Activated CD8-positive, alpha-beta memory T cell treated with anti-CD3 and anti-CD28 coated beads for 1 hour (primary cell): ENCODE data around the gene SLC9A9.

Experiments used
- DNase-seq, 2 donors: peaks; one replicate each; pipeline ENCODE4 v3.0.0-alpha.2; 2020; ENCODE audit warnings: low read depth in 1 of 2; ENCODE audit errors: extremely low read depth in 1 of 2

The SLC9A9 gene

GRCh38 chr3:143763564-143764162 is 84.6 kb downstream of the SLC9A9 start:
- no peak for DNase-seq

- no peak for DNase-seq
Measured at GRCh38 chr3:143757691-143758090, 90.6 kb downstream of the SLC9A9 start.

GRCh38 chr3:143755978-143756377 is 92.3 kb downstream of the SLC9A9 start:
- DNase-seq = no peak

- DNase-seq = no peak
Measured at GRCh38 chr3:143754090-143754489, 94.2 kb downstream of the SLC9A9 start.

GRCh38 chr3:143753456-143753855 is 94.8 kb downstream of the SLC9A9 start:
- DNase-seq = no peak

GRCh38 chr3:143753006-143753405 is 95.3 kb downstream of the SLC9A9 start:
- no peak for DNase-seq

- no peak for DNase-seq
Measured at GRCh38 chr3:143751643-143752178, 96.6 kb downstream of the SLC9A9 start.

- no peak for DNase-seq
Measured at GRCh38 chr3:143750841-143751240, 97.4 kb downstream of the SLC9A9 start.

- DNase-seq = no peak
Measured at GRCh38 chr3:143749926-143750325, 98.3 kb downstream of the SLC9A9 start.

- DNase-seq = no peak
Measured at GRCh38 chr3:143737065-143737464, 111.2 kb downstream of the SLC9A9 start.

GRCh38 chr3:143736205-143736997 is 111.9 kb downstream of the SLC9A9 start:
- no peak for DNase-seq

GRCh38 chr3:143731776-143732175 is 116.5 kb downstream of the SLC9A9 start:
- no peak for DNase-seq

- no peak for DNase-seq
Measured at GRCh38 chr3:143731320-143731719, 116.9 kb downstream of the SLC9A9 start.

GRCh38 chr3:143727391-143727790 is 120.9 kb downstream of the SLC9A9 start:
- no peak for DNase-seq

GRCh38 chr3:143726727-143727126 is 121.5 kb downstream of the SLC9A9 start:
- no peak for DNase-seq

- no peak for DNase-seq
Measured at GRCh38 chr3:143720381-143720780, 127.9 kb downstream of the SLC9A9 start.

GRCh38 chr3:143718463-143718862 is 129.8 kb downstream of the SLC9A9 start:
- no peak for DNase-seq

GRCh38 chr3:143716731-143717130 is 131.5 kb downstream of the SLC9A9 start:
- no peak for DNase-seq

- no peak for DNase-seq
Measured at GRCh38 chr3:143712522-143712921, 135.7 kb downstream of the SLC9A9 start.

GRCh38 chr3:143707848-143708247 is 140.4 kb downstream of the SLC9A9 start:
- no peak for DNase-seq

- no peak for DNase-seq
Measured at GRCh38 chr3:143700431-143700975, 147.8 kb downstream of the SLC9A9 start.

GRCh38 chr3:143699424-143699823 is 148.8 kb downstream of the SLC9A9 start:
- DNase-seq = no peak
